ENCODE data around the gene SNX25.

DNA sequence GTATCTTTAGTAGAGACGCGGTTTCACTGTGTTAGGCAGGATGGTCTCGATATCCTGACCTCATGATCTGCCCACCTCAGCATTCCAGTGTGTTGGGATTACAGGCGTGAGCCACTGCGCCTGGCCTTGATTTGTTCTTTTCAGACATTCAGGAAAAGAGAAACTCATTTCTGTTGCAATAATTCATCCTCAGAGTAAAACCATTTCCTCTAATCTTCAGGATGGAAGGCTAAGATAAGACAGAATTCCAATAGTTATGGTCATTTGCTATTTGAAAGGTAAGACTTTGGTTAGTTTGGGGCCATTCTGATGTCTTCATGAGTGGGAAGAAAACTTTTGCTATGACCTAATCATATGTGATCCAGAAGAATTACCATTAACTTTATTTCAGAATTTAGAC lies 103.3 kb downstream of the SNX25 start:
- TF ChIP-seq CTCF (conservative IDR thresholded peaks at IDR 0.05; ENCODE audit: low read depth in 2 of 2) (no peak), EZH2 (IDR thresholded peaks at IDR 0.05; ENCODE audit: low read depth, unreplicated experiment) (no peak), EZH2phosphoT487 (IDR thresholded peaks at IDR 0.05; ENCODE audit: unreplicated experiment) (no peak), POLR2AphosphoS5 (IDR thresholded peaks at IDR 0.05; ENCODE audit: low read depth) (no peak), REST (IDR thresholded peaks at IDR 0.05; ENCODE audit: unreplicated experiment) (no peak), CREB1 (CRISPR knock-in tag; IDR thresholded peaks at IDR 0.05; ENCODE audit: low read depth) (no peak), JUNB (IDR thresholded peaks at IDR 0.05; ENCODE audit: unreplicated experiment) (no peak)

Measured in GM23338 (cell line).